HL-60 (cell line): ENCODE measurements around the gene KCNG4.

ENCODE experiments used
- CTCF ChIP-seq: IDR thresholded peaks from one replicate; pipeline ENCODE4 v1.5.1; 2011; ENCODE audit warnings: low read length, control low read depth, inconsistent platforms; ENCODE audit not compliant: insufficient read depth
- REST ChIP-seq: IDR thresholded peaks from 2 replicates; pipeline ENCODE4 v1.6.1; 2012; ENCODE audit warnings: low read depth; ENCODE audit not compliant: insufficient replicate concordance

GRCh38 chr16:84207251-84207650 lies 32.6 kb downstream of the KCNG4 start:
- TF ChIP-seq CTCF (no peak), REST (no peak)
